Measurements from ENCODE around the gene CASK.

CASK gene

GRCh38 chrX:41672643-41673042, 250.7 kb downstream of the CASK start:
- Histone ChIP-seq H3K4me1 (ENCODE audit: insufficient read depth, low read length) (no peaks in the 10 kb centered on the region), H3K27ac (ENCODE audit: low read length) (no peak overlapping the region), H3K79me2 (ENCODE audit: insufficient read depth, low read length) (no peaks in the 10 kb centered on the region), H4K20me1 (ENCODE audit: insufficient read depth, low read length) (no peaks in the 10 kb centered on the region), H3K36me3 (ENCODE audit: insufficient read depth, low read length) (peaks cover 7% of the 10 kb centered on the region), H3K4me3 (ENCODE audit: low read depth in 1 of 2, low read length in 2 of 2) (no peak overlapping the region), H3K27me3 (ENCODE audit: insufficient read depth, low read length, poor library complexity) (no peaks in the 10 kb centered on the region), H3K4me2 (ENCODE audit: insufficient read depth, low read length) (no peak overlapping the region), H3K9ac (ENCODE audit: low read depth, low read length) (no peak overlapping the region), H2AFZ (ENCODE audit: low read depth, low read length) (no peak overlapping the region), H3K9me3 (ENCODE audit: insufficient read depth, low read length, severe bottlenecking) (no peaks in the 10 kb centered on the region)
- DNase-seq (no peak), ATAC-seq (ENCODE audit: insufficient read depth, low read depth) (no peak)
- no peak for TF ChIP-seq CTCF (IDR thresholded peaks at IDR 0.05; ENCODE audit: borderline replicate concordance, extremely low read depth, low read length, poor library complexity, severe bottlenecking)
- TF ChIP-seq EZH2 (IDR thresholded peaks at IDR 0.05; ENCODE audit: borderline replicate concordance, low read depth, low read length, severe bottlenecking), result no peak

GRCh38 chrX:41671082-41671481, 252.3 kb downstream of the CASK start:
- Histone ChIP-seq H3K36me3 (ENCODE audit: insufficient read depth, low read length) (peaks cover 11% of the 10 kb centered on the region), H3K9me3 (ENCODE audit: insufficient read depth, low read length, severe bottlenecking) (no peaks in the 10 kb centered on the region)
- ATAC-seq (ENCODE audit: insufficient read depth, low read depth), result no peak

GRCh38 chrX:41670112-41670511, 253.2 kb downstream of the CASK start:
- no peak overlapping the region for H3K4me2 ChIP-seq (ENCODE audit: insufficient read depth, low read length)
- no peaks in the 10 kb centered on the region for H3K79me2 ChIP-seq (ENCODE audit: insufficient read depth, low read length)
- H4K20me1 ChIP-seq (ENCODE audit: insufficient read depth, low read length), result no peaks in the 10 kb centered on the region

More at GRCh38 chrX:41671082-41671481, 252.3 kb downstream of the CASK start:
- no peaks in the 10 kb centered on the region for H4K20me1 ChIP-seq (ENCODE audit: insufficient read depth, low read length)
- no peak overlapping the region for H3K4me2 ChIP-seq (ENCODE audit: insufficient read depth, low read length)
- no peak overlapping the region for H3K27ac ChIP-seq (ENCODE audit: low read length)
- no peak overlapping the region for H2AFZ ChIP-seq (ENCODE audit: low read depth, low read length)
- no peaks in the 10 kb centered on the region for H3K27me3 ChIP-seq (ENCODE audit: insufficient read depth, low read length, poor library complexity)
- no peaks in the 10 kb centered on the region for H3K79me2 ChIP-seq (ENCODE audit: insufficient read depth, low read length)
- no peak for DNase-seq
- no peaks in the 10 kb centered on the region for H3K4me1 ChIP-seq (ENCODE audit: insufficient read depth, low read length)
- H3K4me3 ChIP-seq (ENCODE audit: low read depth in 1 of 2, low read length in 2 of 2), result no peak overlapping the region
- H3K9ac ChIP-seq (ENCODE audit: low read depth, low read length), result no peak overlapping the region
- no peak for TF ChIP-seq CTCF (IDR thresholded peaks at IDR 0.05; ENCODE audit: borderline replicate concordance, extremely low read depth, low read length, poor library complexity, severe bottlenecking)
- TF ChIP-seq EZH2 (IDR thresholded peaks at IDR 0.05; ENCODE audit: borderline replicate concordance, low read depth, low read length, severe bottlenecking), result no peak

More at GRCh38 chrX:41670112-41670511, 253.2 kb downstream of the CASK start:
- H3K4me1 ChIP-seq (ENCODE audit: insufficient read depth, low read length), result no peaks in the 10 kb centered on the region
- DNase-seq (no peak), ATAC-seq (ENCODE audit: insufficient read depth, low read depth) (no peak)
- H3K9me3 ChIP-seq (ENCODE audit: insufficient read depth, low read length, severe bottlenecking), result no peaks in the 10 kb centered on the region
- TF ChIP-seq EZH2 (IDR thresholded peaks at IDR 0.05; ENCODE audit: borderline replicate concordance, low read depth, low read length, severe bottlenecking) (no peak), CTCF (IDR thresholded peaks at IDR 0.05; ENCODE audit: borderline replicate concordance, extremely low read depth, low read length, poor library complexity, severe bottlenecking) (no peak)
- H3K27me3 ChIP-seq (ENCODE audit: insufficient read depth, low read length, poor library complexity), result no peaks in the 10 kb centered on the region
- peaks cover 17% of the 10 kb centered on the region for H3K36me3 ChIP-seq (ENCODE audit: insufficient read depth, low read length)
- no peak overlapping the region for H3K27ac ChIP-seq (ENCODE audit: low read length)
- H3K4me3 ChIP-seq (ENCODE audit: low read depth in 1 of 2, low read length in 2 of 2), result no peak overlapping the region
- H2AFZ ChIP-seq (ENCODE audit: low read depth, low read length), result no peak overlapping the region
- H3K9ac ChIP-seq (ENCODE audit: low read depth, low read length), result no peak overlapping the region

All from DND-41 (cell line).